HepG2 (cell line): Measurements from ENCODE around the gene CLDN3. TPM values are rescaled to one million over a fixed set of nuclear protein-coding genes. Genes with fewer than 3 reads are reported as not detected.

Experiments
- HOXA9 ChIP-seq: sonication (generic); formaldehyde crosslinking; IDR thresholded peaks from 2 replicates; pipeline ENCODE4 v1.8.1; 2022; ENCODE audit warnings: missing genetic modification reagents, mild to moderate bottlenecking, moderate library complexity, borderline replicate concordance
- MXD1 ChIP-seq: sonication (generic); formaldehyde crosslinking; IDR thresholded peaks from 2 replicates; pipeline ENCODE4 v1.4.0; 2020; ENCODE audit warnings: mild to moderate bottlenecking, missing genetic modification reagents
- NBN ChIP-seq: fragments of 450-650 bp; conservative IDR thresholded peaks from 2 replicates; pipeline ENCODE4 v1.6.1; 2017
- RCOR2 ChIP-seq: IDR thresholded peaks from 2 replicates; pipeline ENCODE4 v1.6.1; 2016; ENCODE audit warnings: missing biosample characterization, missing genetic modification reagents
- TCF7 ChIP-seq: sonication (generic); IDR thresholded peaks from 2 replicates; pipeline ENCODE4 v1.6.1; 2016; ENCODE audit warnings: antibody characterized with exemption, low read depth
- USF2 ChIP-seq, 2 experiments: sonication (generic) in 1 of 2; formaldehyde crosslinking in 1 of 2; IDR thresholded peaks; 2 replicates each; pipeline versions ENCODE4 v1.5.1 to v1.6.1; 2011 to 2020; ENCODE audit warnings: borderline replicate concordance in 1 of 2, low read depth in 1 of 2, low read length in 1 of 2, mild to moderate bottlenecking in 1 of 2, missing genetic modification reagents in 1 of 2, moderate library complexity in 1 of 2
- ZBED4 ChIP-seq: sonication (generic); formaldehyde crosslinking; IDR thresholded peaks from 2 replicates; pipeline ENCODE4 v1.4.0; 2020; ENCODE audit warnings: missing genetic modification reagents, borderline replicate concordance
- ZBTB10 ChIP-seq: sonication (generic); formaldehyde crosslinking; IDR thresholded peaks from 2 replicates; pipeline ENCODE4 v1.4.0; 2020; ENCODE audit warnings: missing genetic modification reagents, borderline replicate concordance
- ZNF207 ChIP-seq: fragments of 450-650 bp; IDR thresholded peaks from 2 replicates; pipeline ENCODE4 v1.6.1; 2016; ENCODE audit warnings: antibody characterized with exemption, borderline replicate concordance
- ZNF326 ChIP-seq: sonication (generic); formaldehyde crosslinking; IDR thresholded peaks from 2 replicates; pipeline ENCODE4 v1.4.0; 2020; ENCODE audit warnings: missing genetic modification reagents, borderline replicate concordance
- ZNF567 ChIP-seq: sonication (generic); formaldehyde crosslinking; IDR thresholded peaks from 2 replicates; pipeline ENCODE4 v1.8.1; 2023; ENCODE audit warnings: mild to moderate bottlenecking, missing genetic modification reagents, borderline replicate concordance
- ZNF678 ChIP-seq: sonication (generic); formaldehyde crosslinking; IDR thresholded peaks from 2 replicates; pipeline ENCODE4 v1.4.0; 2020; ENCODE audit warnings: mild to moderate bottlenecking, missing genetic modification reagents
- ZNF747 ChIP-seq: sonication (generic); formaldehyde crosslinking; IDR thresholded peaks from 2 replicates; pipeline ENCODE4 v1.8.1; 2023; ENCODE audit warnings: missing genetic modification reagents, mild to moderate bottlenecking, borderline replicate concordance
- ZNF766 ChIP-seq: sonication (generic); formaldehyde crosslinking; IDR thresholded peaks from 2 replicates; pipeline ENCODE4 v1.5.0; 2020; ENCODE audit warnings: missing genetic modification reagents, borderline replicate concordance
- ZNF883 ChIP-seq: sonication (generic); formaldehyde crosslinking; IDR thresholded peaks from 2 replicates; pipeline ENCODE4 v1.5.1; 2020; ENCODE audit warnings: mild to moderate bottlenecking, missing genetic modification reagents; ENCODE audit errors: not compliant biosample characterization
- ZSCAN21 ChIP-seq: sonication (generic); formaldehyde crosslinking; IDR thresholded peaks from 2 replicates; pipeline ENCODE4 v1.8.0; 2022; ENCODE audit warnings: mild to moderate bottlenecking, missing genetic modification reagents, moderate library complexity, borderline replicate concordance
- polyA plus RNA-seq, 8 experiments: library from polyadenylated mRNA; depleted of rRNA in 3 of 8; stranded (reverse) in 7 of 8; unstranded in 1 of 8; fragments of >200 nt; fragmentation: Illumina TruSeq in 4 of 8; extraction: Trizol in 4 of 8; gene quantifications; 2 replicates each; pipeline versions ENCODE4 v1.2.1 to v1.2.3, GENCODE V29; 2011 to 2016; ENCODE audit warnings: low read depth in 4 of 8, missing spikeins in 1 of 8, mixed read lengths in 1 of 8; ENCODE audit not compliant: insufficient read depth in 1 of 8
- total RNA-seq, 5 experiments: library from RNA; depleted of rRNA; stranded (reverse); fragments of >200 nt; fragmentation: Illumina TruSeq; extraction: Trizol; gene quantifications; 2 replicates each; pipeline ENCODE4 v1.2.3, GENCODE V29; 2016; ENCODE audit warnings: low read depth in 1 of 5
- TF ChIP-seq, protein P1 (sequence below): sonication (generic); formaldehyde crosslinking; IDR thresholded peaks from 2 replicates; pipeline ENCODE4 v1.4.0; 2020; ENCODE audit warnings: missing genetic modification reagents

The CLDN3 gene
- total and polyA plus RNA-seq, 2 of the 13 experiments (the other 11 are each of a cell fraction or from before 2014, with no cell fraction given): 0.31 to 0.51 TPM

DNA sequence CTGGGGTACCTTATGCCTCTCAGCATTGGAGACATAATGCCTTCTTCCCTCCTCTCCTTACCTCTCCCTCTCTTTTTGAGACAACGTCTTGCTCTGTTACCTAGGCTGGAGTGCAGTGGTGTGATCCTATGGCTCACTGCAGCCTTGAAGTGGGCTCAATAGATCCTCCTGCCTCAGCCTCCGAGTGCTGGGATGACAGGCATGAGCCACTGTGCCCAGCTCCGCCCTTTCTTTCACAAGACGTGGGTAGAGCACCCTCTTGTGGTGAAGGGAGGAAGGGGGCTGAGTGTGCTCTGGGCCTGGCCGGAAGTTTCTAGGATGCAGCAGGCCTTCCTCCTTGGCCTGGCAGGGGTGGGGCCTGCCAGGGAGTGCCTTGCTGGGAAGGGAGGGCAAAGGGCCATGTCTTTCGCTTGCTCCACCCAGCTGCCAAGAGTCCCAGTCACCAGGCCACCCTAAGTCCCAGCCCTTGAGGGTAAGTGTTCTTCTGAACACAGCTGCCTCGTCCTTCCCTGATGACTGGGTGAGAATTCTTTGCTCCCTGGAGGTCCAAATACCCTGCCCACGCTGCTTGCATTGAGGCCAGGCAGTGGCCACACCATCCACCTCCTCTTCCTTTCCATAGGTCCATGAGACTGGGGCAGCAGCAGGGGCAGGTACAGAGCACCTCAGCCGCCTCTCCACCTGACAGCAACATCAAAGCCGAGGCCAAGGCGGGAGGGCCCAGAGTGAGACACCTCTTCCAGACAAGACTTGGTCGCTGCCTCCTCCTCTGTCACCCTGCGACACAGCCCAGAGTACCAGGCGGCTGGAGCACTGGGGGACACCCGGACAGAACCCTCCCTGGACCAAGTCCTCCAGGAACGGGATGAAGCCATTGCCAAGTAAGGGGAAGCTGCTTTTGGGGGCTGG lies 35.2 kb downstream of the CLDN3 start (continued):
- no peak for TF ChIP-seq ZBTB10 (CRISPR knock-in tag)
- TF ChIP-seq ZNF567 (CRISPR knock-in tag): no peak
- peak; percentile 51; the same call in 1 of the 2 replicates for TF ChIP-seq ZNF747 (CRISPR knock-in tag)
- TF ChIP-seq ZBED4: no peak
- peak; percentile 66; the same call in 1 of the 2 replicates for TF ChIP-seq ZSCAN21 (CRISPR knock-in tag)
- no peak for TF ChIP-seq ZNF678 (CRISPR knock-in tag)
- TF ChIP-seq HOXA9 (CRISPR knock-in tag): no peak
- no peak for TF ChIP-seq ZNF207
- no peak for TF ChIP-seq ZNF326 (CRISPR knock-in tag)
- no peak for TF ChIP-seq ZNF766 (CRISPR knock-in tag)
- peak; percentile 57; the same call in 1 of the 2 replicates for TF ChIP-seq RCOR2 (CRISPR knock-in tag)
- no peak for TF ChIP-seq TCF7
- TF ChIP-seq NBN: no peak
- no peak for TF ChIP-seq ZNF883 (CRISPR knock-in tag)
- TF ChIP-seq USF2 (IDR thresholded peaks at IDR 0.05; ENCODE audit: low read depth, low read length): no peak
- TF ChIP-seq USF2 (CRISPR knock-in tag; IDR thresholded peaks at IDR 0.05; ENCODE audit: borderline replicate concordance): no peak
- no peak for TF ChIP-seq MXD1
- TF ChIP-seq, protein P1, sequence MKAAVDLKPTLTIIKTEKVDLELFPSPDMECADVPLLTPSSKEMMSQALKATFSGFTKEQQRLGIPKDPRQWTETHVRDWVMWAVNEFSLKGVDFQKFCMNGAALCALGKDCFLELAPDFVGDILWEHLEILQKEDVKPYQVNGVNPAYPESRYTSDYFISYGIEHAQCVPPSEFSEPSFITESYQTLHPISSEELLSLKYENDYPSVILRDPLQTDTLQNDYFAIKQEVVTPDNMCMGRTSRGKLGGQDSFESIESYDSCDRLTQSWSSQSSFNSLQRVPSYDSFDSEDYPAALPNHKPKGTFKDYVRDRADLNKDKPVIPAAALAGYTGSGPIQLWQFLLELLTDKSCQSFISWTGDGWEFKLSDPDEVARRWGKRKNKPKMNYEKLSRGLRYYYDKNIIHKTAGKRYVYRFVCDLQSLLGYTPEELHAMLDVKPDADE (CRISPR knock-in tag): no peak
